B cell (primary cell): ENCODE results near the gene ANKS1B. TPM values are rescaled to one million over a fixed set of nuclear protein-coding genes. Genes with fewer than 3 reads are reported as not detected.

Experiments
- ATAC-seq: fragments of 200-7000 bp; cut with Tn5 transposase; one replicate; pipeline ENCODE4 v1.10.0; 2021; ENCODE audit warnings: low read depth, mild to moderate bottlenecking, moderate number of reproducible peaks, moderate library complexity
- CTCF ChIA-PET: fragments of 350-600 bp; sonication (Branson Sonifier 250); formaldehyde crosslinking; loops from one replicate; lab custom pipeline; 2021; ENCODE audit warnings: antibody characterized with exemption, inconsistent platforms; lab: Charles Lee
- POLR2A ChIA-PET: fragments of 350-600 bp; sonication (Branson Sonifier 250); formaldehyde crosslinking; loops from one replicate; lab custom pipeline; 2021; ENCODE audit warnings: antibody characterized with exemption; lab: Charles Lee
- DNase-seq: peaks from one replicate; pipeline ENCODE4 v3.0.0; 2013
- H2AFZ ChIP-seq: 2 replicates; pipeline ENCODE4 v1.6.1; 2012; ENCODE audit warnings: mild to moderate bottlenecking, low read depth, low read length; ENCODE audit not compliant: insufficient read depth, poor library complexity, severe bottlenecking
- H3K27ac ChIP-seq, 2 donors: 1 replicate in 1 of 2; 2 replicates in 1 of 2; pipeline ENCODE4 v1.5.1; 2012 to 2013; ENCODE audit warnings: low read length in 2 of 2, mild to moderate bottlenecking in 2 of 2, moderate library complexity in 1 of 2
- H3K27me3 ChIP-seq, 4 experiments: fragments of 200-600 bp in 1 of 4; sonication (generic) in 1 of 4; replicated peaks in 1 of 4; 1 replicate in 2 of 4; 2 replicates in 2 of 4; pipeline versions ENCODE4 v1.6.1 to v1.7.0; 2013 to 2016; ENCODE audit warnings: low read length in 3 of 4, mild to moderate bottlenecking in 2 of 4, mixed read lengths in 1 of 4, moderate library complexity in 1 of 4; ENCODE audit not compliant: insufficient read depth in 4 of 4, control insufficient read depth in 3 of 4; ENCODE audit errors: control extremely low read depth in 1 of 4
- H3K36me3 ChIP-seq, 2 experiments: replicated peaks in 1 of 2; 1 replicate in 1 of 2; 2 replicates in 1 of 2; pipeline versions ENCODE4 v1.6.1 to v1.7.1; 2013; ENCODE audit warnings: low read length in 1 of 2; ENCODE audit not compliant: insufficient read depth in 2 of 2, control insufficient read depth in 1 of 2; ENCODE audit errors: control extremely low read depth in 1 of 2, extremely low read depth in 1 of 2
- H3K4me1 ChIP-seq, 2 donors: fragments of 200-600 bp in 1 of 2; sonication (generic) in 1 of 2; 1 replicate in 1 of 2; 2 replicates in 1 of 2; pipeline versions ENCODE4 v1.5.1 to v1.6.1; 2013 to 2017; ENCODE audit warnings: low read length in 2 of 2; ENCODE audit not compliant: control insufficient read depth in 2 of 2, insufficient read depth in 2 of 2
- H3K4me2 ChIP-seq: replicated peaks from 2 replicates; pipeline ENCODE3; 2012; ENCODE audit warnings: mild to moderate bottlenecking, low read depth, low read length; ENCODE audit not compliant: poor library complexity, severe bottlenecking
- H3K4me3 ChIP-seq, 5 experiments: fragments of 200-600 bp in 1 of 5; sonication (generic) in 1 of 5; 1 replicate in 3 of 5; 2 replicates in 2 of 5; pipeline versions ENCODE4 v1.5.1 to v1.7.0; 2011 to 2016; ENCODE audit warnings: low read length in 4 of 5, mild to moderate bottlenecking in 4 of 5, low read depth in 2 of 5, control low read depth in 1 of 5, moderate library complexity in 1 of 5; ENCODE audit not compliant: insufficient read depth in 1 of 5; ENCODE audit errors: control extremely low read depth in 1 of 5, extremely low read depth in 1 of 5
- H3K79me2 ChIP-seq: fragments of 200-600 bp; sonication (generic); one replicate; pipeline ENCODE4 v1.6.0; 2016; ENCODE audit warnings: low read length; ENCODE audit not compliant: control insufficient read depth, insufficient read depth
- H3K9ac ChIP-seq: fragments of 200-600 bp; sonication (generic); 2 replicates; pipeline ENCODE4 v1.6.1; 2017; ENCODE audit warnings: mild to moderate bottlenecking, low read length, moderate library complexity
- H3K9me3 ChIP-seq, 3 donors: one replicate each; pipeline versions ENCODE4 v1.6.1 to v1.7.1; 2013; ENCODE audit warnings: low read length in 2 of 3; ENCODE audit not compliant: control insufficient read depth in 2 of 3, insufficient read depth in 1 of 3; ENCODE audit errors: control extremely low read depth in 1 of 3
- H4K20me1 ChIP-seq: 2 replicates; pipeline ENCODE4 v1.6.0; 2012; ENCODE audit warnings: mild to moderate bottlenecking, low read length; ENCODE audit not compliant: insufficient read depth, control insufficient read depth, poor library complexity, severe bottlenecking
- H3K27ac Mint-ChIP-seq: one replicate; pipeline ENCODE4 v1.8.0; 2021; ENCODE audit warnings: mixed read lengths
- H3K27me3 Mint-ChIP-seq: one replicate; pipeline ENCODE4 v1.8.0; 2021; ENCODE audit warnings: mixed read lengths
- H3K4me1 Mint-ChIP-seq: one replicate; pipeline ENCODE4 v1.8.0; 2021; ENCODE audit warnings: mixed read lengths
- H3K4me3 Mint-ChIP-seq: one replicate; pipeline ENCODE4 v1.8.0; 2021; ENCODE audit warnings: mixed read lengths
- H3K9me3 Mint-ChIP-seq: one replicate; pipeline ENCODE4 v1.8.0; 2022; ENCODE audit warnings: mixed read lengths; ENCODE audit not compliant: insufficient read depth
- EZH2 ChIP-seq: IDR thresholded peaks from 2 replicates; pipeline ENCODE4 v1.6.1; 2012; ENCODE audit warnings: borderline replicate concordance, low read depth, mild to moderate bottlenecking, moderate library complexity, low read length; ENCODE audit not compliant: insufficient read depth, poor library complexity, severe bottlenecking
- WGBS: methylation state at CpG from one replicate; pipeline ENCODE4 v1.1.5; 2013; ENCODE audit warnings: missing lambda C conversion rate; ENCODE audit not compliant: insufficient coverage; 5-methylcytosine and 5-hydroxymethylcytosine counted together
- intact Hi-C: fragments of 100-400 bp; cut with micrococcal nuclease; formaldehyde crosslinking; loops from one replicate; pipeline ENCODE4 v1.10.0; 2022
- polyA plus RNA-seq: library from polyadenylated mRNA; depleted of rRNA; stranded (reverse); fragments of >200 nt; gene quantifications from 2 replicates; pipeline ENCODE4 v1.2.3, GENCODE V29; 2012
- total RNA-seq, 2 donors: library from RNA; stranded (reverse); fragments of 120-200 nt in 1 of 2; gene quantifications; 1 replicate in 1 of 2; 2 replicates in 1 of 2; pipeline versions ENCODE4 v1.2.3 to v1.2.4, GENCODE V29; 2013 to 2022
- TF ChIP-seq, protein P1 (sequence below): fragments of 200-600 bp; IDR thresholded peaks from one replicate; pipeline ENCODE4 v1.8.0; 2022; ENCODE audit warnings: antibody characterized with exemption, mild to moderate bottlenecking

Gene ANKS1B
- total and polyA plus RNA-seq, 2 donors (not counting 1 experiment from before 2014, with no cell fraction given) = not detected

DNA sequence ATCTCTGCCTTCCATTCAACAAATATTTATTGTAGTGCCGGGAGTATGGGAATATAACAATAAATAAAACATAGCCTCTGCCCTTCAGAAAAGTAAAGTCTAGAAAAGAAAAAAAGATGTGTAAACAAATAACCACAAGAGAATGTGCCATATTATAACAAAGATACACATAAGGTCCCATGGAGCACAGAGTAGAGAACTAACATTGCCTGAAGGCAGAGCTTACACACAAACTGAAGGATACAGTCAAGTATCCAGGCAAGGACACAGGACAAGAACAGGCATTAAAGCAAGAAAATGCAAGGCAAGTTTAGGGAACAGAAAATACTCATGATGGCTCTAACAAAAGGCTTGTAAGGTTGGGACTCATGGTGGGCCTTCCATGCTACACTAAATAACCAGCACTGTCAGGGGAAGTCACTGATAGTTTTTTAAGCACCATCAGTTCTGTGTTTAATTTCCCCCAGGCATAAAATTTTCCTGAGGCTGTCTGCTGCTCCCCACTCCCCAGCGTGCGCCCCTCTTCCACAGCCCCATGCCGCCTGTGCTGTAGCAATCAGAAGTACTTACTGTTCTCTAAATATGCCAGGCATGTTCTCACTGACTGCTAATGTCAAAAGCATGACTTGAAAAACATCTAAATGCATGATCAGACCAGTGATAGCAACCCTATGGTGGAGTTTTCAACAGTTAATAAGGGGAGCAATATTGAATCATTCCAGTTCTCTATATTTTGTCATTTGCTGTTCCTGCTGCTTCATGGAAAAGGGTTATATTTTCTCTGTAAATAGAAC lies 77.8 kb downstream of the ANKS1B start:
- Histone ChIP-seq H3K36me3 (no peaks in the 10 kb centered on the region), H4K20me1 (no peaks in the 10 kb centered on the region), H3K4me1 (no peaks in the 10 kb centered on the region), H3K4me2 (no peak overlapping the region), H3K4me3 (no peak overlapping the region), H3K79me2 (no peaks in the 10 kb centered on the region), H3K27me3 (no peaks in the 10 kb centered on the region), H2AFZ (no peak overlapping the region), H3K27ac (no peak overlapping the region), H3K9me3 (no peaks in the 10 kb centered on the region), H3K9ac (no peak overlapping the region)
- no peak overlapping the region for H3K4me3 Mint-ChIP-seq
- no peak overlapping the region for H3K27ac Mint-ChIP-seq
- ChIA-PET POLR2A (no interaction called here), CTCF (no interaction called here)
- intact Hi-C loops = no loop called here
- DNase-seq (no peak), ATAC-seq (no peak)
- no peaks in the 10 kb centered on the region for H3K4me1 Mint-ChIP-seq
- H3K27me3 Mint-ChIP-seq = no peaks in the 10 kb centered on the region
- 67% methylated on average over 3 of the region's 4 CpGs for WGBS
- no peaks in the 10 kb centered on the region for H3K9me3 Mint-ChIP-seq
- TF ChIP-seq EZH2 = no peak
- TF ChIP-seq, protein P1, sequence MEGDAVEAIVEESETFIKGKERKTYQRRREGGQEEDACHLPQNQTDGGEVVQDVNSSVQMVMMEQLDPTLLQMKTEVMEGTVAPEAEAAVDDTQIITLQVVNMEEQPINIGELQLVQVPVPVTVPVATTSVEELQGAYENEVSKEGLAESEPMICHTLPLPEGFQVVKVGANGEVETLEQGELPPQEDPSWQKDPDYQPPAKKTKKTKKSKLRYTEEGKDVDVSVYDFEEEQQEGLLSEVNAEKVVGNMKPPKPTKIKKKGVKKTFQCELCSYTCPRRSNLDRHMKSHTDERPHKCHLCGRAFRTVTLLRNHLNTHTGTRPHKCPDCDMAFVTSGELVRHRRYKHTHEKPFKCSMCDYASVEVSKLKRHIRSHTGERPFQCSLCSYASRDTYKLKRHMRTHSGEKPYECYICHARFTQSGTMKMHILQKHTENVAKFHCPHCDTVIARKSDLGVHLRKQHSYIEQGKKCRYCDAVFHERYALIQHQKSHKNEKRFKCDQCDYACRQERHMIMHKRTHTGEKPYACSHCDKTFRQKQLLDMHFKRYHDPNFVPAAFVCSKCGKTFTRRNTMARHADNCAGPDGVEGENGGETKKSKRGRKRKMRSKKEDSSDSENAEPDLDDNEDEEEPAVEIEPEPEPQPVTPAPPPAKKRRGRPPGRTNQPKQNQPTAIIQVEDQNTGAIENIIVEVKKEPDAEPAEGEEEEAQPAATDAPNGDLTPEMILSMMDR = no peak

- no peaks in the 10 kb centered on the region for H4K20me1 ChIP-seq
- H3K9ac ChIP-seq = no peak overlapping the region
- H3K9me3 ChIP-seq = no peaks in the 10 kb centered on the region
- H3K36me3 ChIP-seq = no peaks in the 10 kb centered on the region
- no peak for ATAC-seq
- no peak for TF ChIP-seq EZH2
- TF ChIP-seq, protein P1 = no peak
- no CpG with 5 or more reads among the region's 2 CpGs for WGBS
- H3K9me3 Mint-ChIP-seq = no peaks in the 10 kb centered on the region
- H3K4me2 ChIP-seq = no peak overlapping the region
- no peak overlapping the region for H3K4me3 ChIP-seq
- H2AFZ ChIP-seq = no peak overlapping the region
- DNase-seq = no peak
- no peak overlapping the region for H3K4me3 Mint-ChIP-seq
- CTCF ChIA-PET = no interaction called here
- no peaks in the 10 kb centered on the region for H3K4me1 ChIP-seq
- no peaks in the 10 kb centered on the region for H3K4me1 Mint-ChIP-seq
- no peak overlapping the region for H3K27ac ChIP-seq
- no peak overlapping the region for H3K27ac Mint-ChIP-seq
- H3K79me2 ChIP-seq = no peaks in the 10 kb centered on the region
- no peaks in the 10 kb centered on the region for H3K27me3 ChIP-seq
- intact Hi-C loops = no loop called here
- POLR2A ChIA-PET = no interaction called here
- H3K27me3 Mint-ChIP-seq = no peaks in the 10 kb centered on the region
These were observed 83.6 kb downstream of the ANKS1B start for GRCh38 chr12:99901181-99901580.
